Ovary (tissue), 9 donors: Measurements from ENCODE around the gene MRFAP1. TPM values are rescaled to one million over a fixed set of nuclear protein-coding genes. Genes with fewer than 3 reads are reported as not detected.

ENCODE experiments used
- DNase-seq, 5 donors: peaks; one replicate each; pipeline ENCODE4 v3.0.0-alpha.2; 2019 to 2020
- H3K27ac ChIP-seq, 2 donors: fragments of 200-600 bp; one replicate each; pipeline versions ENCODE4 v1.5.1 to v1.8.0; 2019 to 2022
- H3K27me3 ChIP-seq: fragments of 200-600 bp; one replicate; pipeline ENCODE4 v1.8.0; 2022
- H3K36me3 ChIP-seq: fragments of 200-600 bp; sonication (generic); one replicate; pipeline ENCODE4 v1.5.1; 2019
- H3K4me1 ChIP-seq: one replicate; pipeline ENCODE4 v1.8.1; 2013; ENCODE audit warnings: mild to moderate bottlenecking, moderate library complexity; ENCODE audit not compliant: insufficient read depth
- H3K4me3 ChIP-seq: fragments of 200-600 bp; sonication (generic); one replicate; pipeline ENCODE4 v1.5.1; 2017
- H3K9me3 ChIP-seq, 2 donors: fragments of 200-600 bp in 1 of 2; sonication (generic) in 1 of 2; one replicate each; pipeline versions ENCODE4 v1.5.1 to v1.8.1; 2013 to 2019; ENCODE audit warnings: mild to moderate bottlenecking in 1 of 2, moderate library complexity in 1 of 2
- EP300 ChIP-seq: sonication (generic); formaldehyde crosslinking; IDR thresholded peaks from one replicate; pipeline ENCODE4 v1.6.1; 2017; ENCODE audit warnings: antibody characterized with exemption
- POLR2A ChIP-seq: fragments of 450-650 bp; IDR thresholded peaks from one replicate; pipeline ENCODE4 v1.6.1; 2017; ENCODE audit warnings: antibody characterized with exemption, mild to moderate bottlenecking, moderate library complexity
- WGBS, 3 donors: extraction: QIAGEN DNeasy Blood & Tissue Kit in 1 of 3; methylation state at CpG; one replicate each; pipeline versions ENCODE4 v1.1.5 to v1.1.7; 2013 to 2017; 5-methylcytosine and 5-hydroxymethylcytosine counted together
- intact Hi-C, 4 donors: fragments of 100-400 bp; cut with DNase I; formaldehyde crosslinking; loops; one replicate each; pipeline versions ENCODE4 v1.11.0 to v1.15.1; 2022 to 2023
- polyA plus RNA-seq, 2 donors: library from polyadenylated mRNA; stranded (reverse); fragments of 200-250 nt in 1 of 2; fragments of 350-450 nt in 1 of 2; fragmentation: Illumina TruSeq in 1 of 2; extraction: RNeasy Lipid Tissue Mini Kit (QIAGEN cat#74804) in 1 of 2; gene quantifications; one replicate each; pipeline ENCODE4 v1.2.3, GENCODE V29; 2013 to 2014
- total RNA-seq, 7 donors: library from RNA; depleted of rRNA in 2 of 7; stranded (reverse); fragments of >200 nt in 2 of 7; fragmentation: NEBNext Ultra II Directional in 3 of 7; extraction: Animal tissue kit (Norgen Biotek cat#: 25700) in 3 of 7; gene quantifications; one replicate each; pipeline versions ENCODE4 v1.1.0 to v1.2.4, GENCODE V29; 2016 to 2023
- TF ChIP-seq, protein P1 (sequence below), 3 donors: fragments of 450-650 bp in 2 of 3; fragments of 200-600 bp in 1 of 3; IDR thresholded peaks; one replicate each; pipeline versions ENCODE4 v1.5.1 to v1.8.0; 2016 to 2022; ENCODE audit warnings: antibody characterized with exemption in 3 of 3, mild to moderate bottlenecking in 1 of 3
- donor health status: DM: no; HTN: no; CAD: no; lungs with moderate emphysema.
- donor health status: DM: no; HTN: no; CAD: no.
- donor health status: Bipolar disorder and iron deficiency.
- donor health status: DM: yes; HTN: yes; CAD: no.
- donor health status: DM: no; HTN: no; CAD: no.
- donor health status: DM: yes; HTN: yes; CAD: no.

Gene MRFAP1
- total and polyA plus RNA-seq, 9 donors, result 154 to 367 (median 324) TPM

DNA sequence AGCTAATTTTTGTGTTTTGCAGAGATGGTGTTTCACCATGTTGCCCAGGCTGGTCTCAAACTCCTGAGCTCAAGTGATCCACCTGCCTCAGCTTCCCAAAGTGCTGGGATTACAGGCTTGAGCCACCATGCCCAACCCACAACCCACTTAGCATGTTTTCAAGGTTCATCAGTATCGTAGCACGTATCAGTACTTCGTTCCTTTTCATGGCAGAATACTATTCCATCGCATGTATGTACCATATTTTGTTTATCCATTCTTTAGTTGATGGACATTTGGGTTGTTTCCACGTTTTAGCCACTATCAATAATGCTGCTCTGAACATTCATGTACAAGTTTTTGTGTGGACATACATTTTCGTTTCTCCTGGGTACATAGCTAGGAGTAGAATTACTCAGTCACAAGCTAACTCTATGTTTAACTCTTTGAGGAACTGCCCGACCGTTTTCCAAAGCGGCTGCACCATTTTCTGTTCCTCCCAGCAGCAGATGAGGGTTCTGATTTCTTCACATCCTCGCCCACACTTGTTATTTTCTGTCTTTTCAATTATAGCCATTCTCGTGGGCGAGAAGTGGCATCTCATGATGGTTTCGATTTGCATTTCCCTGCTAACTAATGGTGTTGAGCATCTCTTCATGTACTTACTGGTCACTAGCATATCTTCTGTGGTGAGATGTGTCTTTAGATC, 33.0 kb upstream of the MRFAP1 start:
- intact Hi-C loops, result no loop called here
- no peaks in the 10 kb centered on the region for H3K27me3 ChIP-seq
- WGBS, 3 donors, result 92 to 93% (median 92%) methylated on average over 13 of the region's 13 CpGs
- H3K4me3 ChIP-seq, result no peak overlapping the region
- TF ChIP-seq POLR2A, result no peak
- TF ChIP-seq, protein P1, sequence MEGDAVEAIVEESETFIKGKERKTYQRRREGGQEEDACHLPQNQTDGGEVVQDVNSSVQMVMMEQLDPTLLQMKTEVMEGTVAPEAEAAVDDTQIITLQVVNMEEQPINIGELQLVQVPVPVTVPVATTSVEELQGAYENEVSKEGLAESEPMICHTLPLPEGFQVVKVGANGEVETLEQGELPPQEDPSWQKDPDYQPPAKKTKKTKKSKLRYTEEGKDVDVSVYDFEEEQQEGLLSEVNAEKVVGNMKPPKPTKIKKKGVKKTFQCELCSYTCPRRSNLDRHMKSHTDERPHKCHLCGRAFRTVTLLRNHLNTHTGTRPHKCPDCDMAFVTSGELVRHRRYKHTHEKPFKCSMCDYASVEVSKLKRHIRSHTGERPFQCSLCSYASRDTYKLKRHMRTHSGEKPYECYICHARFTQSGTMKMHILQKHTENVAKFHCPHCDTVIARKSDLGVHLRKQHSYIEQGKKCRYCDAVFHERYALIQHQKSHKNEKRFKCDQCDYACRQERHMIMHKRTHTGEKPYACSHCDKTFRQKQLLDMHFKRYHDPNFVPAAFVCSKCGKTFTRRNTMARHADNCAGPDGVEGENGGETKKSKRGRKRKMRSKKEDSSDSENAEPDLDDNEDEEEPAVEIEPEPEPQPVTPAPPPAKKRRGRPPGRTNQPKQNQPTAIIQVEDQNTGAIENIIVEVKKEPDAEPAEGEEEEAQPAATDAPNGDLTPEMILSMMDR (IDR thresholded peaks at IDR 0.05), result no peak
- no peak for TF ChIP-seq EP300
- peaks cover 0 to 4% of the 10 kb centered on the region in 2 donors for H3K9me3 ChIP-seq
- DNase-seq, result no peak
- no peak overlapping the region for H3K27ac ChIP-seq
- no peaks in the 10 kb centered on the region for H3K4me1 ChIP-seq
- no peaks in the 10 kb centered on the region for H3K36me3 ChIP-seq

DNA sequence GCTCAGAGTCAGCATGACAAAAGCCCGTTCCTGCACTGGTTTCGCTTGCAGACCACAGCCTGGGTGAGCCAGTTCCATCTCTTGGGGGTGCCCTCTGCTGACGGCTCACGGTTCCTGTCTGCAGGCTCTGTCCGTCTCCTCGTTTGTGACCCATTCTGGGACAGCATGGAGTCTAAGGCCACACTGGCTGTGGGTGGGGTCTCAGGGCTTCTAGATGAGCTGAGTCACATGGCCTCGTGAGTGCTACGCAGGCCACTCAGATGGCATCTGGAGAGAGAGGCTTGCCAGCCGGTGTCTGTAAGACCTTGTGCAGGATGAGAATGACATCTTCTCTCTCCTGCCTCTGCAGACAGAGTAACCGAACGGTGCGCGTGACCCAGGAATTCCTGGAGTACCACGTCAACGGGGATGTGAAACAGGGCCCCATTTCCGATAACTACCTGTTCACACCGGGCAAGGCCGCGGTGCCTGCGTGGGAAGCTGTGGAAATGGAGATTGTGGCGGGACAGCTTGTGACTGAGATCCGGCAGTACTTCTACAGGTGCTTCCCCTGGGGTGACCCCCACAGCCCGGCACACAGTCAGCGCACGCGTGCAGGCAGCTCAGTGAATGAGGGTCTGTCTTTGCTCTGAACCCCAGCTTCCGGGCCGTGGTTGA, 31.6 kb upstream of the MRFAP1 start:
- no peak overlapping the region for H3K4me3 ChIP-seq
- H3K9me3 ChIP-seq, result peaks cover 0 to 4% of the 10 kb centered on the region in 2 donors
- intact Hi-C loops, result no loop called here
- 84 to 88% (median 84%) methylated on average over 28 of the region's 28 CpGs for WGBS, 3 donors
- no peak for DNase-seq
- no peaks in the 10 kb centered on the region for H3K4me1 ChIP-seq
- TF ChIP-seq, protein P1 (IDR thresholded peaks at IDR 0.05), result no peak
- TF ChIP-seq EP300, result no peak
- no peak for TF ChIP-seq POLR2A
- no peaks in the 10 kb centered on the region for H3K36me3 ChIP-seq
- H3K27me3 ChIP-seq, result no peaks in the 10 kb centered on the region
- H3K27ac ChIP-seq, result no peak overlapping the region

DNA sequence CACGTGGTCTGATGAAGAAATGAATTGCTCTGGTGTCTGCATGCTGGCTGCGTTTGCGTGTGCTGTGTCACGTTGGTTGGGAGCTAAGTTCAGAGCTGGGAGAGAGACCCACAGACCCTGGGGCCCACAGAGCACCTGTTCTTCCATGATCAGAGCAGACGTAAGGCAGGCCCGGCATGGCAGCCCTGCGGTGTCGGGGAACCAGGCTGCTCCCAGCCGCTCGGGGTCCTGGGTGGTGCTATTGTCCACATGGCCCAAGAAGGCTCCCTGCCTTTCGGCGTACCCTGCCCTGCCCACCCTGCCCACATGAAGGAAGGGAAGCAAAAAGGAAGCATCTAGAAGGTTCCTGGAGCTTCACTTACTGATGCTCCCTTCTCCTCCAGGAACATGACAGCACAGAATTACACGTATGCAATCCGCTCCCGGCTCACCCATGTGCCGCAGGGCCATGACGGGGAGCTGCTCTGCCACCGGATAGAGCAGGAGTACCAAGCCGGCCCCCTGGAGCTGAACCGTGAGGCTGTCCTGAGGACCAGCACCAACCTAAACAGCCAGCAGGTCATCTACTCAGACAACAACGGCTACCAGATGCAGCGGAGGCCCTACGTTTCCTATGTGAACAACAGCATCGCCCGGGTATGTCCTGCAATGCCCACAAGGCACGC, 30.9 kb upstream of the MRFAP1 start:
- 89 to 94% (median 94%) methylated on average over 23 to 26 of the region's 26 CpGs for WGBS, 3 donors

DNA sequence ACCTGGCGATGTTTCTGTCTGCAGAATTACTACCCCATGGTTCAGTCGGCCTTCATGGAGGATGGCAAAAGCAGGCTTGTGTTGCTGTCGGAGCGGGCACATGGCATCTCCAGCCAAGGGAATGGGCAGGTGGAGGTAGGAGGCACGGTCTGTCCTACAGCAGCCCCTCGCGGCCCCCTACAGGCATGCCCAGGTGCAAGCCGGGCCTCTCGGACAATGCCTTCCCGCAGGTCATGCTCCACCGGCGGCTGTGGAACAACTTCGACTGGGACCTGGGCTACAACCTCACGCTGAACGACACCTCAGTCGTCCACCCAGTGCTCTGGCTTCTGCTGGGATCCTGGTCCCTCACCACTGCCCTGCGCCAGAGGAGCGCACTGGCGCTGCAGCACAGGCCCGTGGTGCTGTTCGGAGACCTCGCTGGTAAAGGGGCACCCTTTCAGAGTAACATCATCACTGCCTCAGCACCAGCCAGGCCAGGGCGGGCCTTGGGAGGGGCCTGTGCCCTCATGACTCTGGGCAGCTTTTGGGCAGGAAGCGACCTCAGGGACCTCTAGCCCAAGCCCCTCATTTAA, 29.5 kb upstream of the MRFAP1 start:
- WGBS, 3 donors, result 95% methylated on average over 24 of the region's 24 CpGs
- H3K36me3 ChIP-seq, result no peaks in the 10 kb centered on the region
- H3K4me1 ChIP-seq, result no peaks in the 10 kb centered on the region
- intact Hi-C loops, result no loop called here
- H3K9me3 ChIP-seq, result no peaks in the 10 kb centered on the region
- no peaks in the 10 kb centered on the region for H3K27me3 ChIP-seq
- H3K27ac ChIP-seq, result no peak overlapping the region
- no peak overlapping the region for H3K4me3 ChIP-seq
- DNase-seq, result no peak
- no peak for TF ChIP-seq POLR2A
- TF ChIP-seq, protein P1 (IDR thresholded peaks at IDR 0.05), result no peak
- no peak for TF ChIP-seq EP300

More for the DNA sequence above, 30.9 kb upstream of the MRFAP1 start:
- TF ChIP-seq POLR2A (no peak), EP300 (no peak)
- TF ChIP-seq, protein P1 (IDR thresholded peaks at IDR 0.05), result no peak
- no peak overlapping the region for H3K4me3 ChIP-seq
- peaks cover 0 to 4% of the 10 kb centered on the region in 2 donors for H3K9me3 ChIP-seq
- H3K36me3 ChIP-seq, result no peaks in the 10 kb centered on the region
- H3K4me1 ChIP-seq, result no peaks in the 10 kb centered on the region
- intact Hi-C loops, result no loop called here
- no peak for DNase-seq
- H3K27me3 ChIP-seq, result no peaks in the 10 kb centered on the region
- no peak overlapping the region for H3K27ac ChIP-seq
